ENCODE results near the gene ANKIB1.

DNA sequence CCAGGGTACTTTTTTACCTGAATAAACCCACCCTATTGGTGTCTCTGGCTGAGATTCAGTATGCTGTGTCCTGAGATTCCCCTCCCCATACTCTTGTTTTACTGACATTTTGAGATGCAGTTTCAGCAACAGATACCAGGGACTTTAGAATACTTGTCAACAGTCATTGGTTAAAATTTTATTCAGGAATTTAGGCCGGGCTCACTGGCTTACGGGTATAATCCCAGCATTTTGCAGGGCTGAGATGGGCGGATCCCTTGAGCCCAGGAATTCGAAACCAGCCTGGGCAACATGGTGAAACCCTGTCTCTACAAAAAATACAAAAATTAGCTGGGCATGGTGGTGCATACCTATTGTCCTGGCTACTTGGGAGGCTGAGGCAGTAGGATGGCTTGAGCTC lies 111.5 kb downstream of the ANKIB1 start:
- TF ChIP-seq, protein P1, sequence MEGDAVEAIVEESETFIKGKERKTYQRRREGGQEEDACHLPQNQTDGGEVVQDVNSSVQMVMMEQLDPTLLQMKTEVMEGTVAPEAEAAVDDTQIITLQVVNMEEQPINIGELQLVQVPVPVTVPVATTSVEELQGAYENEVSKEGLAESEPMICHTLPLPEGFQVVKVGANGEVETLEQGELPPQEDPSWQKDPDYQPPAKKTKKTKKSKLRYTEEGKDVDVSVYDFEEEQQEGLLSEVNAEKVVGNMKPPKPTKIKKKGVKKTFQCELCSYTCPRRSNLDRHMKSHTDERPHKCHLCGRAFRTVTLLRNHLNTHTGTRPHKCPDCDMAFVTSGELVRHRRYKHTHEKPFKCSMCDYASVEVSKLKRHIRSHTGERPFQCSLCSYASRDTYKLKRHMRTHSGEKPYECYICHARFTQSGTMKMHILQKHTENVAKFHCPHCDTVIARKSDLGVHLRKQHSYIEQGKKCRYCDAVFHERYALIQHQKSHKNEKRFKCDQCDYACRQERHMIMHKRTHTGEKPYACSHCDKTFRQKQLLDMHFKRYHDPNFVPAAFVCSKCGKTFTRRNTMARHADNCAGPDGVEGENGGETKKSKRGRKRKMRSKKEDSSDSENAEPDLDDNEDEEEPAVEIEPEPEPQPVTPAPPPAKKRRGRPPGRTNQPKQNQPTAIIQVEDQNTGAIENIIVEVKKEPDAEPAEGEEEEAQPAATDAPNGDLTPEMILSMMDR (IDR thresholded peaks at IDR 0.05): no peak
- no peak for TF ChIP-seq POLR2A (IDR thresholded peaks at IDR 0.05)
